GM12864 (cell line): ENCODE measurements around the gene NRCAM.
A peak's percentile ranks its signal among the peaks of the same experiment; 100 is the strongest.
"Not testable (repeated sequence)": the region's sequence is repeated elsewhere in the genome, so short reads cannot be mapped to it uniquely, and the experiment has no call there.

Experiments used
- DNase-seq: peaks from one replicate; pipeline ENCODE4 v3.0.0-alpha.2; 2011; ENCODE audit warnings: low read depth
- H3K4me3 ChIP-seq: 2 replicates; pipeline ENCODE4 v1.5.1; 2011; ENCODE audit warnings: mild to moderate bottlenecking, low read depth, low read length, control low read depth
- TF ChIP-seq, protein P1 (sequence below): IDR thresholded peaks from 2 replicates; pipeline ENCODE4 v1.5.1; 2011; ENCODE audit warnings: low read depth, mild to moderate bottlenecking, moderate library complexity, low read length, control low read depth, inconsistent platforms; ENCODE audit errors: missing control alignments

Gene NRCAM

GRCh38 chr7:108455998-108456677 is at the start of gene NRCAM:
Gene NRCAM, minus strand, starts transcription at chr7:108456436. Its CDS starts 216,372 bp downstream, at chr7:108240064.
- no peak for DNase-seq
- TF ChIP-seq, protein P1, sequence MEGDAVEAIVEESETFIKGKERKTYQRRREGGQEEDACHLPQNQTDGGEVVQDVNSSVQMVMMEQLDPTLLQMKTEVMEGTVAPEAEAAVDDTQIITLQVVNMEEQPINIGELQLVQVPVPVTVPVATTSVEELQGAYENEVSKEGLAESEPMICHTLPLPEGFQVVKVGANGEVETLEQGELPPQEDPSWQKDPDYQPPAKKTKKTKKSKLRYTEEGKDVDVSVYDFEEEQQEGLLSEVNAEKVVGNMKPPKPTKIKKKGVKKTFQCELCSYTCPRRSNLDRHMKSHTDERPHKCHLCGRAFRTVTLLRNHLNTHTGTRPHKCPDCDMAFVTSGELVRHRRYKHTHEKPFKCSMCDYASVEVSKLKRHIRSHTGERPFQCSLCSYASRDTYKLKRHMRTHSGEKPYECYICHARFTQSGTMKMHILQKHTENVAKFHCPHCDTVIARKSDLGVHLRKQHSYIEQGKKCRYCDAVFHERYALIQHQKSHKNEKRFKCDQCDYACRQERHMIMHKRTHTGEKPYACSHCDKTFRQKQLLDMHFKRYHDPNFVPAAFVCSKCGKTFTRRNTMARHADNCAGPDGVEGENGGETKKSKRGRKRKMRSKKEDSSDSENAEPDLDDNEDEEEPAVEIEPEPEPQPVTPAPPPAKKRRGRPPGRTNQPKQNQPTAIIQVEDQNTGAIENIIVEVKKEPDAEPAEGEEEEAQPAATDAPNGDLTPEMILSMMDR, result no peak
- H3K4me3 ChIP-seq, result peak within 1 kb of the TSS; percentile 44

GRCh38 chr7:108504576-108504975 is 48.3 kb upstream of the NRCAM start:
- not testable (repeated sequence) for DNase-seq, H3K4me3 ChIP-seq

DNA sequence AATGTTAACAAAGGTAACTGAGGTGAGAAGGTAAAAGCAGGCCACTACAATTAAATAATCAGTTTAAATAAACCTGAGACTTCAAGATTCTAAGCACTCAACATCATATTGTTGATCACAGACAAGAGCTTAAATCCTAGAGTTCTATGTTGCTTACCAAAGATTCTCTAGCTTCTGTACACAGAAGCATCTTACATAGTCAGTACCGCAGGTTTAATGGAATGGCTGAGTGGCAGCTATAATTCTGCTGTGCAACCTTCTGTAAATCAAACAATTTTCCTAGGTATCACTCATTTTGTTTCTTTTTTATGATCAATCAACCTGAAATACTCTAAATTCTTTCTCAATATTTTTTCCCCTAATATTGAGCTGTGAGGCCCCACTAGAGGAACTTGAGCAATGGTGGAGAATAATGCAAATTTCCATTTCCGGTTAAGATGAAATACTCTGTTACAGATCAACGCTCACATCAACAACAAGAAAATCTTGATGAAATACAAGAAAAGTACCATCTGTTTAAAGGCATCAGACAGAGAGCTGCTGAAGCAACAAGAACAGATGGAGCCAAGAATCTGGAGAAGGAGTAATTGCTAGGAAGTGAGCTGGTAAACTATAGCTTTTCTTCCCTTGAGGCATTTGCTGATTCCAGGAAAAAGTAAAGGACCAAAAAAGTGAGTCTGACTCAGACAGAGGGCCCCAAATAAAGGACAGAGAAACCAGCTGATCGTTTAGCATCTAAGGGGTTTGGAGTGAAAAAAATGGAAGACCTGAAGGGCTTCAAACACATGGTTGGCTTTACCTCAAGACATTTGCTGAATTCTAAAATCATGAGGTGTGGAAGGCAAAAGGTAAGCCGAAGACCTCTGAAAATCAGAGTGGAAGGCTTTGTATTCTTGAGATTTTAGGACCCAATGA is 47.1 kb upstream of the NRCAM start:
- TF ChIP-seq, protein P1, result no peak
- DNase-seq, result peak; percentile 39
- H3K4me3 ChIP-seq, result no peak overlapping the region

- no peak for DNase-seq
- H3K4me3 ChIP-seq, result no peak overlapping the region
- TF ChIP-seq, protein P1, result no peak
Measured at GRCh38 chr7:108499566-108499965, 43.3 kb upstream of the NRCAM start.

GRCh38 chr7:108498481-108498880 is 42.2 kb upstream of the NRCAM start:
- no peak overlapping the region for H3K4me3 ChIP-seq
- DNase-seq, result no peak
- TF ChIP-seq, protein P1, result no peak

- TF ChIP-seq, protein P1, result peak; percentile 66
- peak; percentile 25 for DNase-seq
- H3K4me3 ChIP-seq, result no peak overlapping the region
Measured at GRCh38 chr7:108497082-108497725, 41.0 kb upstream of the NRCAM start.

DNA sequence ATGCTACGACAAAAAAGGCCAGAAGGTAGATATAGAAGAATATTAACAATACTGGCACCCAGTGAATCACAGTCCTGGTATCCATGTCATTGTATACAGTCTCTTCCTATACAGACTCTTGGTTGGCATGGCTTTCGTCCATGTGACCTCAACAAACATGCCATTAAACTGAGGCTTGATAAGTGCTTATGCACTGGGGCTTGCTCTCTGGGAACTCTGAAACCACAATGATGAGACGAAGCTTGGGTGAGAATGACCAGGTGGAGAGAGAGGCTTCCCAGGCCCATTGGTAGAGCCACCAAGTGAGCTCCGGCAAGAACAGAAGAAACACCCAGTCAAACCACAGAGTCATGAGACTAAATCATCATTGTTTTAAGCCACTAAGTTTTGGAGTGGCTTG is 36.5 kb upstream of the NRCAM start:
- no peak for DNase-seq
- TF ChIP-seq, protein P1, result no peak
- H3K4me3 ChIP-seq, result no peak overlapping the region
